ENCODE measurements around the gene NDST3. TPM values are rescaled to one million over a fixed set of nuclear protein-coding genes. Genes with fewer than 3 reads are reported as not detected.

Gene NDST3
- polyA plus RNA-seq (ENCODE audit: insufficient read depth in 1 of 5, insufficient read length in 5 of 5, low replicate concordance in 1 of 5): 1 to 10 TPM; 1.1 to 2.0 (median 1.6) TPM
- long read RNA-seq, donor 1: 0 reads
- long read RNA-seq, donor 2: 0 reads
- long read RNA-seq, donor 3: 0 reads
- long read RNA-seq, donor 4: 0 reads
- long read RNA-seq, donor 5: 0 reads
- long read RNA-seq, donor 6: 0 reads
- long read RNA-seq, donor 7, partial matches to known transcripts: 0 of 1 reads
- long read RNA-seq, donor 7, other reads (novel, unspliced or antisense): 0 of 1 reads
- long read RNA-seq, donor 8: 0 reads

GRCh38 chr4:118034053-118034785, at the start of gene NDST3:
Gene NDST3 (plus strand): TSS chr4:118034486. CDS start chr4:118053911, 19,425 bp downstream.
- peak; percentile 38 to 56 for DNase-seq

DNA sequence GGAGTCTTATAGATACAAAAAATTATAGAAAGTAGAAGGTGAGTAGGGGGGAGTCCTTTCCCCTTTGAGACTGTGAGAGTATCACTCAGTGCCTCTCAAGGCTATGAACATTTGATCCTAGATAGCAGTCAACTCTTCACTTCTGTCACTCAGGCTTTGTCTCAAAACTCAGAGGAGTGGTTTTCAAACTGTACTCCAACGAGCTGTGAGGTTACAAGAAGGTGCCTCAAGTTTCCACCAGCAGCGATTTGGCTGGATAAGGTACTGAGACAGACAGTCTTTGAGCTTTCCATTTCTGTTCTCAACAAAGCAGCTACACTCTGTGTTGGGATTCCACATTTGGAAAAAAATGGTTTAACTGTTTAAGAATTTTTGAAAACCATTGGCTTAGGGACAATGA, 48.0 kb upstream of the NDST3 start:
- no peak for DNase-seq

- no peak for DNase-seq
Measured at GRCh38 chr4:117987464-117987863, 46.8 kb upstream of the NDST3 start.

DNA sequence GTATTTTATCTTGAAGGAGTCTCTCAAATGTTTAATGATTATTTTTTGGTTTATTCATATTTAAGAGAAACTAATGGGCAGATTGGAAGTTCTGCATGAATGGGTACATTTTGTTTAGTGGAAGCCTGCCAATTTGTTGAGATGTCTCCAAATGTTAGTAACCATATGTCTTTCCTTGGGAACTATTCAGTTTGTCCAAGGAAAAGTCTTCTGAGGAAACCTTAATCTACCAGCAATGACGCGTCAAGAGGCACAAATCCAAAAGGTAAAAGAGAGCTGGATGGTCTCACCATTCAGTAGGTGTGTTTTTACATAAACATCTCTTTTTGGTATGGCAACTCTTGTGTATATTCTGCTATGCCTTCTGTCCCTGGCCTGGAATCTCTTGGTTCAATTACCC, 37.4 kb upstream of the NDST3 start:
- DNase-seq: no peak

DNA sequence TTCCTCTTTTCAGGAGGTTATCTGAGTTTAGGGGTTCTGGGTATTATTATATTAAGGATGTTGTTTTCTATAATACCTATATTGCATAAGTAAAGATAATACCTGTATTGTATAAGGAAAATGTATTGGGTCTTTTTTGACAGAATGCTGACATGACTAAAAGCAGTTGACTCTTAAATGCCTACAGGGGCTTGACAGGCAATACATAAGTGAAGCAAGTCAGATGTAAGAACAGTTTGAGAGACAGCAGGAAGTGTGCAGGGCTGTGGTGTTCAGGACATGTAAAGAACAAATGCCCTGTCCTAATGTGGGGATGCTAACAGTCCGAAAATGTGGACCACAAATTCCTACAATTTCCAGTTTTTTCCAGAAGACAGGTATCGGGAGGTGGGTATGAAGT, 30.2 kb upstream of the NDST3 start:
- no peak for DNase-seq

DNA sequence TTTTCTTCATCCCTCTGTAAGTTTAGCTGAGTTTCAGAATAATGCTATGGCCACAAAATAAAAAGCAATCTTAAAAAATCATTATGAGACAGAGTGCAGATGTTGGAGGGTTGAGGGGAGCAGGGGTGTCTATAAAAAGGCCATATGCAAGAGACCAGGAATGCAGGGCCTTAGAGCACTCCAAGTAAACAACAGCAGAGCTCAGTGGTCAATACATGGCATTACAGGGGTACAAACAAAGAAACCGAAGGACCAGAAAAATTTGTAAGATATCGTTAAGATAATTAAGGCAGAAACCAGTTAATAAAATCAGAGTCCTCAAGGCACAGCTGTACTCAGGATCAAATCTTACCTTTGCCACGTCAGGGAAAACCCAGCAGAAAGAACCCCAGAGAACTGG, 28.4 kb upstream of the NDST3 start:
- DNase-seq: no peak

DNA sequence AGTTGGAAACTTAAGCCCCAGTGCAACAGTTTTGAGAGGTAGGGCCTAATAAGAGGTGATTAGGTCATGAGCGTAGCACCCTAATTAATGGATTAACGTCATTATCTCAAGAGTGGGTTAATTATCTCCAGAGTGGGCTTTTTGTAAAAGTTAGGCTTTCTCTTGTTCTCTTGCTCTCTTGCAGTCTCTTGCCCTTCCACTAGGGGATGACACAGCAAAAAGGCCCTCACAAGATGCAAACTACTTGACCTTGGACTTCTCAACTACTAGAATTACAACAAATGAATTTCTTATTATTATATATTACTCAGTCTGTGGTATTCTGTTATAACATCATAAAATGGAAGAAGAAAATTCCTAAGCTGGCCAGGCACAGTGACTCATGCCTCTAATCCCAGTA, 22.1 kb upstream of the NDST3 start:
- DNase-seq: no peak

DNA sequence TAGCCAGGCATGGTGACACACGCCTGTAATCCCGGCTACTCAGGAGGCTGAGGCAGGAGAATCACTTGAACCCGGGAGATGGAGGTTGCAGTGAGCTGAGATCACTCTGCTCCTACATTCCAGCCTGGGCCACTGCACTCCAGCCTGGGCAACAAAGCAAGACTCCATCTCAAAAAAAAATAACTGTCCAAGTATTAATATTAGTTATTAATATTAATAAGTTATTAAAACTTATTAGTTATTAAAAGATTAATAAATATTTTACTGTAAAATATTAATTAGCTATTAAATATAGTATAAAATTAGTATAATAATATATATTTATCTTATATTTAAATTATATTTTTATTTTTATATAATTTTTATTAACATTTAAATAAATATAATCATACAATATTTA, 19.5 kb upstream of the NDST3 start:
- DNase-seq: no peak

DNA sequence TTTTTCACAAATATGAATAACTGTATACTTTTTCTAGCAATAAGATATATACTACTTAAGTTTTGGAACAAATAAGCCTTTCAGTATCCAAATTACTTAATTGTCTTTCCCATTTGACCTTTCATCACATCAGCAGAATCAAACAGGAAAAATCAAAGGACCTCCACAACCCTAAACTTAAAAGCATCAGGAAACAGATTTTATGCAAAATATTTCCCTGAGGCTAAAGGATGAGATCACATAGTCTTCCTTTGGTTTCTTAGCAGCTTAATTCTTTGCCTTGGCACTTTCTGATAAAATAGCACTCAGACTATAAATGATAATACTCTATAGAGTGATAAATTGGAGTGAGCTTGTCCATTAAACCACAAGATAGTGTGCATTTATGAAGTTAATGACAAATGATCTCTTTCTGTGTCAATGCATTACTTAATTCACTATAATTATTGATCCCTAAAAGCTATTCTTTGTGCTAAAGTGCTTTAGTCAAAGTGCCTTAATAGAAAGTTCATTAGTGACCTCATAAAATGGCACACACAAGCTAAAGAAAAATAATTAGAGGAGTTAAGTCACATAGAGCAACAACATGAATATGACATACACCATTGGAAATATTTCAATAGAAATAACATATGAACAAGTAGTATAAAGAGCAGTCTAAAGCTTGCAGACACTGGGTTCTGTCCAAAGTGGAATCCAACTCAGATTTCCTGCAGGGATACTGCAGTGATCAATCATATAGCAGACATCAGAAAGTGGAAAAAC, 15.7 kb upstream of the NDST3 start:
- no peak for DNase-seq

DNA sequence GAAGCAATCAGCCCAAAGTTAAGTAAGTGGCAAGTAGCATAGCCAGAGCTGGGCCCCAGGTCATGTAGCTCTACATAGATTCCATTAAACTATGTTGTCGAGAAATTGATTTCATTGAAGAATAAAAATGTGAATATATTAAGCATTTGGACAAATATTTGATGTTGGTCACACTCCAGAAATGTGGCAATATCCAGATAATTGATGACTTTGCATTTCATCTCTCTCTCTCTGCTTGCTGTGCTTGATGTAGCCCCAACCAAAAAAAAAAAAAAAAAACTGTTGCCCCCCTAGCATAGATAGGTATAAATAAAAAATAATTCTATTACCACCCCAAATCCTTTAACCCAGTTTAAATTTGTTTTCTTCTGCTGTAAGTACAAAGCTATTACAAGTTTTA, 7.5 kb upstream of the NDST3 start:
- DNase-seq: no peak

DNA sequence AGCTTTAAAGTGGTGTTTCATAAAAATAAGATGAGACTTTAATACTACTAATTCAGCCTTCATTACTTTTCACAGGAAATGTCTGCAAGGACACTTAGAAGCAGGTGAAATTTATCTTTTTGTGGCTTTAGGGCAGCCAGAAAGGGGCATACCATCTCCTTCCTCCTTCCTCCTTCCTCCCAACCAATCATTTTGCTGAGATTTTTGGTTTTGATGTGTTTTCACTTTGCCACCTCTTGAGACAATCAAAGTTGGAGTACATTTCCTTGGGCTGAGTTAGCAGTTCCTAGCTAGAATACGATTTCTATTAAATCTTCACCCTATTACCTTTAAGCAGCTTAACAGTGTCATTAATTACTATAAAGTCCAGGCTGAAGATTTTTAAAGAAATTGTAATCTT, 5.1 kb upstream of the NDST3 start:
- DNase-seq: no peak

DNA sequence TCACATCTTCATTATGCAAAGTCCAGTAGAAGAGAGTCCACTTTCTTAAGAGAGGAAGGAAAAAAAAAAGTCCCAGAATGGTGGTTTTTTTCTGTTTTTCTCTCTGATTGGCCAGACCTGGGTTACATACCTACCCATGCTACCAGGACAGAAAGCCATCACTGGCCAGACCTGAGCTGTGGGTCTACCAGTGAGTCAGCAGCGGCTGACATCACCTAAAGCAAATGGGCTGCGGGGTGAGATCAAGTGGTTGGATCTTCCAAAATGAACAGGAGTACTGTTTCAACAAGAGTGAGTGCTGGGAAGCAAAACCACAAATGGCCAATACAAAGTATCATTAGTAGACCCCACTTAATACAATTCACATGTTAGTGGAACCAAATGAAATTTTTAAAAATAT, 1.6 kb upstream of the NDST3 start:
- DNase-seq: no peak

- peak; percentile 50 to 70 for DNase-seq
Measured at GRCh38 chr4:118033148-118034052, 886 bp upstream of the NDST3 start.

DNA sequence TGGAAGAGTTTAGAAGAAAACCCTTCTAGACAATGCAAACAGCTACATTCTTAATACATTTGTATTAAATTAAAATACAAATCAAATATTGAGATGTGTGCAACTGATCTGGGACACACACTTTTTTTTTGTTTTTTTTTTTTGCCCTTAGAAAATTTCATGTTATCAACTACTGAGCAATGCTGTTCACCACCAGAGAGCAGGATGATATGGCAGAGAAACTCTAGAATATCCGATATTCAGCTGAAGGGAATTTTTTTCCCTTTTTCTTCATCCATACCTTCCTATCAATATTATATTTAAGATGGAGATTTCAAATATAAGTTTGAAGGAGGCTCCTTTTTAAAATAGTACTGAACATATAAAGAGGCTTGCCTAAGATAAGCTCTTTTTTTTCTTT, 1.0 kb downstream of the NDST3 start:
- no peak for DNase-seq

GRCh38 chr4:118036336-118036735, 2.0 kb downstream of the NDST3 start:
- no peak for DNase-seq

- no peak for DNase-seq
Measured at GRCh38 chr4:118037955-118038354, 3.7 kb downstream of the NDST3 start.

DNA sequence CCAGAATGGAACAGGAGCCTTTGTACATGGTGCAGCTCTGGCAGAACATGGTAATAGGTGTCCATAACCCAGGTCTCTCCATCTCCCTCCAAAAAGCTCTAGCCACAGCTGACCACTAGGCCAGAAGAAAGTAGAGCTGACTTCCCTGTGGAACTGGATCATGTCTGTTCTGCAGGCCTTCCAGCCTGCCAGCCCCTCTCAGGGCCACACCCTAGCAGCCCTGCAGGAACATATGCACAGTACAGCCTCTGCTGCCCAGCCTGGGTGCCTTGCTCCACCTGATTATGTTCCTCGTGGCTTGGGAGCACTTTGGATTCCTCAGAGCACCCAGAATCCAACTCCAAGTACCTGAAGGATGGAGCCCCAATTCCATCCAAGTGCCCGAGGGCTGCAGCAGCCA, 12.0 kb downstream of the NDST3 start:
- no peak for DNase-seq

DNA sequence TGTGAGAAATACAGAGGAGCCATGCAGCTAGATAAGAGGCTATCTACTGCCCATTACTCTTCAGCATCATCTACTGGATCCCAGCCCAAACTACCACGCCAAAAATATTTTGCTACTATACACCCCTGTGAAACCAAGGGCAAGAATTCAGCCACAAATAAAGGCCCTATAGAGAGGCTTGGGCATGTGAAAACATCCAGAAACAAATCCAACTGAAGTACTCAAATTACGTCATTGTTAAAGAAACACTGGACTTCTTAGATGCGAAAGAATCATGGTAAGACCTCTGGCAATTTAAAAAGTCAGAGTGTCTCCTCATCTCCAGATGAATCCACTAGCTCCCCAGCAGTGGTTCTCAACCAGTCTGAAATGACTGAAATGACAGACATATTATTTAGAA, 12.8 kb downstream of the NDST3 start:
- DNase-seq: no peak

DNA sequence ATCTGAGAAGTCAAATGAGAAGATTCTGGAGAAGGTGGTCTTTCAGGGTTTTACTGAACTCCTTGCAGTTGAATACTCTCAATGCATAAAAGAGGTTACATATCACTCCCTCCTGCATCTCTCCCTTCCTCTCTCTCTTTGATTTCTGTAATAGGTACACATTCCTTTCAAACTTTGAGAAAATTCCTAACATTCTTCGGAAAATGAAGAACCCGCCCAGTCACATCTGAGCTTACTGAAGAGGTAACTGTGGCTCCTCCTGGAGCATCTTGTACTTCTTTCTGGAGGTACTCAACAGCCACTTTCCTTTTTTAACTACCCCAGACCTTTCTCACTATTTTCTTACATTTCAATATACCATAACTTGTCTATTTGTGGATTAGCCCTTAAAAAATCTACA, 24.7 kb downstream of the NDST3 start:
- no peak for DNase-seq

GRCh38 chr4:118059397-118059796, 25.1 kb downstream of the NDST3 start:
- DNase-seq: no peak

DNA sequence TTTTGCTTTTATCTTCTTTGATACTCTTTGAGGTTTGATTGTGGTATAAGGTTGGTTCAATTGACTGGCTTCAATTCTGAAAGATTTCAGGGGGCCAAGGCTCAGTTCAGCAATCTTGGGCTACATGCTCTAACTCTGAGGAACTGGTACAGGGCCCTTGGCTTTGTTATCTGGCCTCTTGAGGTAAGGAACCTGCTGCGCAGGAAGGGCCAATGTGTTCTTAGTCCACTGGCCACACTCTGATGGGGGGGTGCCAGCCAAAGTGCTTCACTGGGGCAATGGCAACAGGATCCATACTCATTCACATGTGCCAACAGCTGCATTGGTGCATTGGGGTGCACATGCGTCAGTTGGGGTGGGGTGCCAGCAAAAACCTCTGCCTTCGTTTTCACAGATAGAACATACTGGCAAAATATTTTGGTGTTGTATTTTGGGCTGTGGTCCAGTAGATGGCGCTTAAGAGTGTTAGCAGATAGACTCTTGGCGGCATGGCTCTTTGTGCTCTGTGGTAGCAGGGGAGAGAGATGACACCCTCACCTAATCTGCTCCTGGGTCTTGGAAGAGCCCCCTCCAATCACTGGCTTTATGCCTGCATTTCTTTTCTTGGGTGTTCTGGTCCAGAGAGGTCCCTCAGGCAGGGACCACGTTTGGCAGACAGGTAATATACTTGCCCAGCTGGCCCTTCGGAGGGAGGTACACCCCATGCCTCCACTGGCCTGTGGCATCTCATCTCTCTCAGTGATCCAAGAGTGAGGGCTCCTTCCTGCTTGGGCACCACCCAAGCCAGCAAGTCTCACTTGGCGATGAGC, 42.9 kb downstream of the NDST3 start:
- no peak for DNase-seq

All from right lung (tissue), 10 donors.